Measurements from ENCODE around the gene FIBP. TPM values are rescaled to one million over a fixed set of nuclear protein-coding genes. Genes with fewer than 3 reads are reported as not detected.

The FIBP gene
- total RNA-seq, 4 donors from 2014 or later: 53.4 to 82.6 (median 75.9) TPM

GRCh38 chr11:65917077-65917433, 28.8 kb upstream of the FIBP start:
- no peaks in the 10 kb centered on the region for H3K36me3 ChIP-seq
- intact Hi-C loops (cut with DNase I; ENCODE audit: low total_unique reads) (no loop called here), in situ Hi-C loops (cut with MboI; ENCODE audit: low pct_ligation_motif_present in 1 of 4, low pct_unique_long_range_greater_than_20kb in 1 of 4, low sequenced_read_pairs in 3 of 4) (no loop called here)
- TF ChIP-seq POLR2AphosphoS5 (IDR thresholded peaks at IDR 0.05): no peak
- TF ChIP-seq POLR2A (IDR thresholded peaks at IDR 0.05): no peak
- no peak for TF ChIP-seq CTCF (IDR thresholded peaks at IDR 0.05)
- TF ChIP-seq EP300 (IDR thresholded peaks at IDR 0.05; ENCODE audit: low read depth): no peak
- H3K4me3 ChIP-seq: peak overlapping the region in 1 of 4 donors; percentile 83
- peaks cover 34 to 50% (median 47%) of the 10 kb centered on the region in 4 donors for H3K4me1 ChIP-seq
- no peaks in the 10 kb centered on the region for H3K27me3 ChIP-seq
- WGBS, 2 donors (ENCODE audit: low coverage in 1 of 2): 95% methylated on average over 3 of the region's 3 CpGs; no CpG with 5 or more reads in 1 of the 2 donors
- H3K9me3 ChIP-seq: no peaks in the 10 kb centered on the region
- DNase-seq: no peak
- H3K27ac ChIP-seq: peak overlapping the region; percentile 91 to 98 (median 96)

- H3K4me1 ChIP-seq: peaks cover 34 to 56% (median 54%) of the 10 kb centered on the region in 4 donors
- intact Hi-C loops (cut with DNase I; ENCODE audit: low total_unique reads): no loop called here
These were observed 28.1 kb upstream of the FIBP start for GRCh38 chr11:65916391-65916790.

GRCh38 chr11:65915821-65916251, 27.6 kb upstream of the FIBP start:
- H3K9me3 ChIP-seq: no peaks in the 10 kb centered on the region
- TF ChIP-seq POLR2AphosphoS5 (IDR thresholded peaks at IDR 0.05) (peak; percentile 68 to 75 (median 73)), EP300 (IDR thresholded peaks at IDR 0.05; ENCODE audit: low read depth) (no peak)
- no peaks in the 10 kb centered on the region for H3K36me3 ChIP-seq
- H3K27ac ChIP-seq: peak overlapping the region; percentile 91 to 98 (median 96)
- peaks cover 31 to 53% (median 51%) of the 10 kb centered on the region in 4 donors for H3K4me1 ChIP-seq
- peak; percentile 74 for DNase-seq
- intact Hi-C loops (cut with DNase I; ENCODE audit: low total_unique reads): no loop called here
- in situ Hi-C loops (cut with MboI; ENCODE audit: low pct_ligation_motif_present in 1 of 4, low pct_unique_long_range_greater_than_20kb in 1 of 4, low sequenced_read_pairs in 3 of 4): no loop called here
- 51% methylated on average over 13 of the region's 13 CpGs; no CpG with 5 or more reads in 1 of the 2 donors for WGBS, 2 donors (ENCODE audit: low coverage in 1 of 2)
- no peak overlapping the region for H3K4me3 ChIP-seq
- no peaks in the 10 kb centered on the region for H3K27me3 ChIP-seq

More at GRCh38 chr11:65916391-65916790, 28.1 kb upstream of the FIBP start:
- TF ChIP-seq POLR2A (IDR thresholded peaks at IDR 0.05) (no peak), CTCF (IDR thresholded peaks at IDR 0.05) (no peak), EP300 (IDR thresholded peaks at IDR 0.05; ENCODE audit: low read depth) (no peak), POLR2AphosphoS5 (IDR thresholded peaks at IDR 0.05) (no peak)
- no peak for DNase-seq
- WGBS, 2 donors (ENCODE audit: low coverage in 1 of 2): 79% methylated on average over 7 of the region's 7 CpGs; no CpG with 5 or more reads in 1 of the 2 donors
- Histone ChIP-seq H3K36me3 (no peaks in the 10 kb centered on the region), H3K4me3 (no peak overlapping the region), H3K27me3 (no peaks in the 10 kb centered on the region), H3K9me3 (no peaks in the 10 kb centered on the region), H3K27ac (peak overlapping the region; percentile 91 to 98 (median 96))
- in situ Hi-C loops (cut with MboI; ENCODE audit: low pct_ligation_motif_present in 1 of 4, low pct_unique_long_range_greater_than_20kb in 1 of 4, low sequenced_read_pairs in 3 of 4): no loop called here

GRCh38 chr11:65915101-65915820, 27.0 kb upstream of the FIBP start:
- Histone ChIP-seq H3K36me3 (no peaks in the 10 kb centered on the region), H3K27me3 (no peaks in the 10 kb centered on the region), H3K27ac (peak overlapping the region; percentile 91 to 98 (median 96)), H3K9me3 (no peaks in the 10 kb centered on the region), H3K4me1 (peaks cover 25 to 47% (median 45%) of the 10 kb centered on the region in 4 donors), H3K4me3 (no peak overlapping the region)
- no peak for TF ChIP-seq POLR2A (IDR thresholded peaks at IDR 0.05)
- no peak for TF ChIP-seq EP300 (IDR thresholded peaks at IDR 0.05; ENCODE audit: low read depth)
- TF ChIP-seq POLR2AphosphoS5 (IDR thresholded peaks at IDR 0.05): no peak
- no peak for TF ChIP-seq CTCF (IDR thresholded peaks at IDR 0.05)
- no peak for DNase-seq
- intact Hi-C loops (cut with DNase I; ENCODE audit: low total_unique reads) (no loop called here), in situ Hi-C loops (cut with MboI; ENCODE audit: low pct_ligation_motif_present in 1 of 4, low pct_unique_long_range_greater_than_20kb in 1 of 4, low sequenced_read_pairs in 3 of 4) (no loop called here)
- 56 to 62% methylated on average over 3 to 10 of the region's 10 CpGs for WGBS, 2 donors (ENCODE audit: low coverage in 1 of 2)
